Measurements from ENCODE around the gene MEGF6. TPM values are rescaled to one million over a fixed set of nuclear protein-coding genes. Genes with fewer than 3 reads are reported as not detected.

The MEGF6 gene
- total and polyA plus RNA-seq, 2 of the 8 experiments (the other 6 are each of a cell fraction or from before 2014, with no cell fraction given) = 4.1 to 14.8 TPM

- Histone ChIP-seq H3K23ac (ENCODE audit: insufficient read length) (no peak overlapping the region), H2BK12ac (ENCODE audit: low read depth, low read length) (no peak overlapping the region), H3K14ac (ENCODE audit: insufficient read length) (no peak overlapping the region), H3K9me3 (ENCODE audit: insufficient read depth in 2 of 2, low read depth in 1 of 2, low read length in 1 of 2) (no peaks in the 10 kb centered on the region), H3K4me1 (replicated peaks in 1 of 4; ENCODE audit: control insufficient read depth in 3 of 4, insufficient read depth in 4 of 4, low read length in 3 of 4) (no peaks in the 10 kb centered on the region), H4K5ac (ENCODE audit: insufficient read length, low read depth, low read length) (no peak overlapping the region), H3K18ac (ENCODE audit: extremely low read depth, low read length) (no peak overlapping the region), H4K20me1 (replicated peaks in 1 of 2; ENCODE audit: control insufficient read depth in 1 of 2, insufficient read depth in 2 of 2, low read length in 2 of 2) (peaks cover 0 to 7% of the 10 kb centered on the region in 2 experiments), H2BK120ac (replicated peaks; ENCODE audit: low read depth, low read length) (no peak overlapping the region), H3K56ac (replicated peaks; ENCODE audit: insufficient read length, low read depth, low read length) (no peak overlapping the region), H3K4me2 (ENCODE audit: insufficient read depth in 1 of 2, low read depth in 2 of 2, low read length in 2 of 2) (no peak overlapping the region), H3K9ac (replicated peaks in 1 of 4; ENCODE audit: extremely low read depth in 1 of 4, low read depth in 3 of 4, low read length in 3 of 4) (no peak overlapping the region), H2BK15ac (ENCODE audit: low read length) (no peak overlapping the region), H3K27ac (ENCODE audit: low read depth, low read length) (no peak overlapping the region), H3K79me1 (ENCODE audit: low read depth, low read length) (peaks cover 5% of the 10 kb centered on the region), H2BK20ac (ENCODE audit: low read length) (no peak overlapping the region), H2BK5ac (ENCODE audit: low read depth, low read length) (0 out of 2 replicates have a peak overlapping the region, but pooled peaks have one; percentile 35), H4K91ac (replicated peaks; ENCODE audit: insufficient read length, low read length) (no peak overlapping the region), H2AFZ (ENCODE audit: low read length) (no peak overlapping the region), H4K8ac (ENCODE audit: extremely low read depth, insufficient read depth, low read length) (no peak overlapping the region), H2AK5ac (ENCODE audit: low read depth, low read length) (no peak overlapping the region), H3K36me3 (ENCODE audit: control insufficient read depth in 2 of 4, insufficient read depth in 4 of 4, low read length in 3 of 4) (peaks cover 0 to 19% (median 12%) of the 10 kb centered on the region in 4 experiments; a peak in 5 of 8 replicates), H3K23me2 (ENCODE audit: low read depth, low read length) (no peaks in the 10 kb centered on the region), H3K27me3 (replicated peaks in 1 of 4; ENCODE audit: control insufficient read depth in 3 of 4, extremely low read depth in 1 of 4, insufficient read depth in 3 of 4, low read length in 3 of 4) (no peaks in the 10 kb centered on the region), H3K4ac (replicated peaks; ENCODE audit: insufficient read length, low read depth, low read length) (no peak overlapping the region), H3K79me2 (ENCODE audit: control insufficient read depth in 1 of 2, insufficient read depth in 2 of 2, low read length in 2 of 2) (no peaks in the 10 kb centered on the region), H3K4me3 (ENCODE audit: extremely low read depth in 1 of 4, insufficient read depth in 2 of 4, low read depth in 3 of 4, low read length in 4 of 4) (no peak overlapping the region)
- DNase-seq (ENCODE audit: low read depth in 1 of 2, low spot score in 2 of 2) (no peak), FAIRE-seq (no peak)
- 89% methylated on average over 37 of the region's 43 CpGs; no CpG with 5 or more reads in 1 of the 2 experiments for WGBS, 2 experiments (ENCODE audit: extremely low coverage in 1 of 2, insufficient coverage in 1 of 2, insufficient read length in 1 of 2, insufficient replicate concordance in 2 of 2, low coverage in 1 of 2, low lambda C conversion rate in 2 of 2, missing lambda C conversion rate in 1 of 2)
- ChIA-PET POLR2A (ENCODE audit: partially characterized antibody) (no interaction called here), CTCF (ENCODE audit: partially characterized antibody) (interaction anchor here (1.2 to 1.6 kb wide), 3 partner anchors 9 to 124 kb away, joined by 3 to 5 read pairs (median 4); no protein-coding TSS in a partner anchor)
- TF ChIP-seq RNF2 (IDR thresholded peaks at IDR 0.05; ENCODE audit: borderline replicate concordance, low read depth, low read length, missing control alignments, poor library complexity, severe bottlenecking) (no peak), ASH2L (IDR thresholded peaks at IDR 0.05; ENCODE audit: low read length) (no peak), CEBPB (IDR thresholded peaks at IDR 0.05; ENCODE audit: low read depth, low read length) (no peak), SIX5 (IDR thresholded peaks at IDR 0.05; ENCODE audit: low read depth, low read length) (no peak), TBP (IDR thresholded peaks at IDR 0.05; ENCODE audit: low read depth, low read length) (no peak), TEAD4 (IDR thresholded peaks at IDR 0.05; ENCODE audit: low read depth, low read length) (no peak), EZH2 (IDR thresholded peaks at IDR 0.05; ENCODE audit: low read depth, low read length, severe bottlenecking) (no peak), CTCF (IDR thresholded peaks at IDR 0.05; ENCODE audit: control extremely low read depth in 1 of 3, insufficient read depth in 1 of 3, low read depth in 1 of 3, low read length in 3 of 3) (no peak)
- TF ChIP-seq, protein P1, sequence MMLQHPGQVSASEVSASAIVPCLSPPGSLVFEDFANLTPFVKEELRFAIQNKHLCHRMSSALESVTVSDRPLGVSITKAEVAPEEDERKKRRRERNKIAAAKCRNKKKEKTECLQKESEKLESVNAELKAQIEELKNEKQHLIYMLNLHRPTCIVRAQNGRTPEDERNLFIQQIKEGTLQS (IDR thresholded peaks at IDR 0.05; ENCODE audit: insufficient read depth, low read depth, low read length) = no peak
Measured at GRCh38 chr1:3642919-3643675, 31.8 kb upstream of the MEGF6 start.

All from H1 (cell line).